H1 (cell line): Measurements from ENCODE around the gene VGLL4. TPM values are rescaled to one million over a fixed set of nuclear protein-coding genes. Genes with fewer than 3 reads are reported as not detected.

Source experiments
- CBX8 ChIP-seq: fragments of 300-800, 300-1000 bp; sonication (generic); IDR thresholded peaks from 2 replicates; pipeline ENCODE4 v1.7.1; 2016; ENCODE audit warnings: low read depth, low read length, borderline replicate concordance
- CHD1 ChIP-seq: IDR thresholded peaks from 2 replicates; pipeline ENCODE4 v1.6.1; 2012; ENCODE audit warnings: low read depth, low read length, improper control_type of control experiment
- RNF2 ChIP-seq: fragments of 200-900, 300-1000 bp; sonication (generic); IDR thresholded peaks from 2 replicates; pipeline ENCODE4 v1.7.1; 2016; ENCODE audit warnings: borderline replicate concordance, low read depth, mild to moderate bottlenecking, antibody characterized with exemption, low read length; ENCODE audit not compliant: poor library complexity, severe bottlenecking; ENCODE audit errors: missing control alignments
- SIRT6 ChIP-seq: IDR thresholded peaks from one replicate; pipeline ENCODE4 v1.7.1; 2012; ENCODE audit warnings: low read length, inconsistent platforms
- SRF ChIP-seq: IDR thresholded peaks from 2 replicates; pipeline ENCODE4 v1.6.1; 2011; ENCODE audit warnings: mild to moderate bottlenecking, low read depth, low read length, moderate library complexity
- polyA plus RNA-seq, 7 experiments: library from polyadenylated mRNA; depleted of rRNA in 3 of 7; stranded (reverse) in 5 of 7; unstranded in 2 of 7; fragments of >200 nt in 5 of 7; fragments of 200-250 nt in 2 of 7; gene quantifications; 1 replicate in 5 of 7; 2 replicates in 1 of 7; 4 replicates in 1 of 7; pipeline versions ENCODE4 v1.2.1 to v1.2.3, GENCODE V29; 2011 to 2013; ENCODE audit warnings: missing spikeins in 2 of 7, mixed read lengths in 2 of 7
- total RNA-seq: library from RNA; stranded (reverse); fragmentation: NEBNext Ultra II Directional; extraction: Animal tissue kit (Norgen Biotek cat#: 25700); gene quantifications from 2 replicates; pipeline ENCODE4 v1.2.1, GENCODE V29; 2021

VGLL4 gene
- total and polyA plus RNA-seq, 2 of the 8 experiments (the other 6 are each of a cell fraction or from before 2014, with no cell fraction given) = 45.1 to 50.0 TPM

DNA sequence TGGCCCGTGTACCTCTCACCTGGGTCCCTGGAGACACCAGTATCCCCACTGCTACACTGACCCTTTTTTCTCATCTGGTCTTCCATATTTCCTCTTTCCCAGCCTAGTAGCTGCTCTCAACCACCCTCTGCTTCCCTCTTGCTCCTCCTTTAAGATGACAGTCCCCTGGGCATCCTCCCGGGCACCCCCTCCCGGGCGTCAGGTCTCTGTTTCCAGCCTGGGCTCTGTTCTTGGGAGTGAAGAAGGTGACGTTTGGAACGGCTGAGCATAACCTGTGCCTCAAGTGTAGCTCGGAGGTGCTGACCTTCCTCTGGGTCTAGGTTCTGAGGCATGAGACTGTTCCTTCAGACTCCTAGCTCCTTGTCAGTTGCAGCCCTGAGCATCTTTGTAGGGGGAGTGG is 101.2 kb downstream of the VGLL4 start (continued):
- TF ChIP-seq CHD1 (no peak), CBX8 (no peak), SRF (no peak), RNF2 (no peak), SIRT6 (no peak)
